ENCODE data around the gene NACC1.

- TF ChIP-seq EZH2 (IDR thresholded peaks at IDR 0.05) (no peak), POLR2AphosphoS5 (IDR thresholded peaks at IDR 0.05; ENCODE audit: borderline replicate concordance, low read depth, low read length) (no peak), FOXP2 (optimal IDR thresholded peaks at IDR 0.05; ENCODE audit: control extremely low read depth, extremely low read length, insufficient read depth) (no peak)
These were observed 9.0 kb downstream of the NACC1 start for GRCh38 chr19:13127051-13127450.
